H1 (cell line): ENCODE measurements around the gene ITGA3. TPM values are rescaled to one million over a fixed set of nuclear protein-coding genes. Genes with fewer than 3 reads are reported as not detected.

Experiments used
- CTCF ChIA-PET: fragments of 300-600 bp; sonication (Branson Sonifier 250); formaldehyde crosslinking; loops from one replicate; lab custom pipeline; 2021; ENCODE audit not compliant: partially characterized antibody; lab: Charles Lee
- POLR2A ChIA-PET: fragments of 300-600 bp; sonication (Branson Sonifier 250); formaldehyde crosslinking; loops from one replicate; lab custom pipeline; 2021; ENCODE audit warnings: inconsistent platforms; ENCODE audit not compliant: partially characterized antibody; lab: Charles Lee
- DNase-seq, 2 experiments: peaks; one replicate each; pipeline versions ENCODE4 v3.0.0 to v3.0.0-alpha.2; 2010 to 2022; ENCODE audit warnings: low spot score in 2 of 2, low read depth in 1 of 2, mixed read lengths in 1 of 2
- FAIRE-seq: peaks from 2 replicates; lab custom pipeline; 2011; peaks lifted over from hg19 to GRCh38; lab: Jason Lieb, UNC
- H2AFZ ChIP-seq: 2 replicates; pipeline ENCODE4 v1.8.1; 2012; ENCODE audit warnings: low read length, inconsistent platforms
- H2AK5ac ChIP-seq: 2 replicates; pipeline ENCODE4 v1.6.1; 2013; ENCODE audit warnings: low read depth, low read length
- H2BK120ac ChIP-seq: replicated peaks from 2 replicates; pipeline ENCODE3; 2013; ENCODE audit warnings: low read depth, low read length, inconsistent platforms
- H2BK12ac ChIP-seq: 2 replicates; pipeline ENCODE4 v1.6.1; 2013; ENCODE audit warnings: low read depth, low read length
- H2BK15ac ChIP-seq: 2 replicates; pipeline ENCODE4 v1.6.1; 2013; ENCODE audit warnings: low read length
- H2BK20ac ChIP-seq: 2 replicates; pipeline ENCODE4 v1.6.1; 2013; ENCODE audit warnings: low read length
- H2BK5ac ChIP-seq: 2 replicates; pipeline ENCODE4 v1.6.1; 2013; ENCODE audit warnings: low read depth, low read length
- H3K14ac ChIP-seq: 2 replicates; pipeline ENCODE4 v1.6.1; 2013; ENCODE audit warnings: inconsistent platforms; ENCODE audit not compliant: insufficient read length
- H3K18ac ChIP-seq: 2 replicates; pipeline ENCODE4 v1.6.1; 2013; ENCODE audit warnings: low read length; ENCODE audit errors: extremely low read depth
- H3K23ac ChIP-seq: 2 replicates; pipeline ENCODE4 v1.6.1; 2013; ENCODE audit warnings: inconsistent platforms; ENCODE audit not compliant: insufficient read length
- H3K23me2 ChIP-seq: 2 replicates; pipeline ENCODE4 v1.6.1; 2013; ENCODE audit warnings: low read depth, low read length
- H3K27ac ChIP-seq: 2 replicates; pipeline ENCODE4 v1.6.1; 2011; ENCODE audit warnings: low read depth, low read length, inconsistent platforms
- H3K27me3 ChIP-seq, 4 experiments: replicated peaks in 1 of 4; 1 replicate in 1 of 4; 2 replicates in 3 of 4; pipeline versions ENCODE4 v1.6.1 to v1.8.1; 2011 to 2013; ENCODE audit warnings: low read length in 3 of 4, mild to moderate bottlenecking in 3 of 4, inconsistent platforms in 2 of 4, mixed read lengths in 2 of 4, moderate library complexity in 1 of 4; ENCODE audit not compliant: control insufficient read depth in 3 of 4, insufficient read depth in 3 of 4; ENCODE audit errors: extremely low read depth in 1 of 4
- H3K36me3 ChIP-seq, 4 experiments: 2 replicates each; pipeline versions ENCODE4 v1.6.1 to v1.8.1; 2011 to 2013; ENCODE audit warnings: mild to moderate bottlenecking in 4 of 4, low read length in 3 of 4, moderate library complexity in 2 of 4, control low read depth in 1 of 4, inconsistent platforms in 1 of 4; ENCODE audit not compliant: insufficient read depth in 4 of 4, control insufficient read depth in 2 of 4
- H3K4ac ChIP-seq: replicated peaks from 2 replicates; pipeline ENCODE3; 2013; ENCODE audit warnings: low read length, low read depth, mixed read lengths, inconsistent platforms; ENCODE audit not compliant: insufficient read length
- H3K4me1 ChIP-seq, 4 experiments: replicated peaks in 1 of 4; 1 replicate in 1 of 4; 2 replicates in 3 of 4; pipeline versions ENCODE4 v1.6.1 to v1.8.1; 2011 to 2013; ENCODE audit warnings: low read length in 3 of 4, inconsistent platforms in 2 of 4, mixed read lengths in 1 of 4; ENCODE audit not compliant: insufficient read depth in 4 of 4, control insufficient read depth in 3 of 4
- H3K4me2 ChIP-seq, 2 experiments: 2 replicates each; pipeline versions ENCODE4 v1.6.1 to v1.8.1; 2011 to 2013; ENCODE audit warnings: low read depth in 2 of 2, low read length in 2 of 2, control low read depth in 1 of 2, inconsistent platforms in 1 of 2, mild to moderate bottlenecking in 1 of 2; ENCODE audit not compliant: insufficient read depth in 1 of 2
- H3K4me3 ChIP-seq, 4 experiments: fragments of 200-600, 300-600 bp in 1 of 4; sonication (generic), shearing (Covaris generic), sonication (Bioruptor Twin) in 1 of 4; 2 replicates each; pipeline versions ENCODE4 v1.5.1 to v1.8.1; 2011 to 2016; ENCODE audit warnings: low read length in 4 of 4, low read depth in 3 of 4, control low read depth in 2 of 4, inconsistent platforms in 2 of 4, mild to moderate bottlenecking in 2 of 4, mixed read lengths in 1 of 4, moderate library complexity in 1 of 4; ENCODE audit not compliant: insufficient read depth in 2 of 4; ENCODE audit errors: extremely low read depth in 1 of 4
- H3K56ac ChIP-seq: replicated peaks from 2 replicates; pipeline ENCODE3; 2013; ENCODE audit warnings: low read depth, mild to moderate bottlenecking, mixed read lengths, low read length, inconsistent platforms; ENCODE audit not compliant: insufficient read length
- H3K79me1 ChIP-seq: 2 replicates; pipeline ENCODE4 v1.6.1; 2013; ENCODE audit warnings: low read depth, low read length, control low read depth
- H3K79me2 ChIP-seq, 2 experiments: 2 replicates each; pipeline versions ENCODE4 v1.6.1 to v1.8.1; 2012 to 2013; ENCODE audit warnings: low read length in 2 of 2, mild to moderate bottlenecking in 2 of 2, inconsistent platforms in 1 of 2; ENCODE audit not compliant: insufficient read depth in 2 of 2, control insufficient read depth in 1 of 2
- H3K9ac ChIP-seq, 4 experiments: replicated peaks in 1 of 4; 1 replicate in 1 of 4; 2 replicates in 3 of 4; pipeline versions ENCODE4 v1.6.1 to v1.8.1; 2011 to 2013; ENCODE audit warnings: low read depth in 3 of 4, low read length in 3 of 4, control low read depth in 2 of 4, mild to moderate bottlenecking in 2 of 4, moderate library complexity in 2 of 4, inconsistent platforms in 1 of 4; ENCODE audit errors: extremely low read depth in 1 of 4
- H3K9me3 ChIP-seq, 2 experiments: 2 replicates each; pipeline versions ENCODE4 v1.6.1 to v1.8.1; 2012 to 2013; ENCODE audit warnings: mild to moderate bottlenecking in 2 of 2, moderate library complexity in 2 of 2, control low read depth in 1 of 2, inconsistent platforms in 1 of 2, low read depth in 1 of 2, low read length in 1 of 2, mixed read lengths in 1 of 2; ENCODE audit not compliant: insufficient read depth in 2 of 2
- H4K20me1 ChIP-seq, 2 experiments: replicated peaks in 1 of 2; 2 replicates each; pipeline versions ENCODE3 to v1.8.1; 2011 to 2013; ENCODE audit warnings: inconsistent platforms in 2 of 2, low read length in 2 of 2, mild to moderate bottlenecking in 1 of 2; ENCODE audit not compliant: insufficient read depth in 2 of 2, control insufficient read depth in 1 of 2
- H4K5ac ChIP-seq: 2 replicates; pipeline ENCODE4 v1.6.1; 2013; ENCODE audit warnings: low read length, low read depth, mixed read lengths, inconsistent platforms; ENCODE audit not compliant: insufficient read length
- H4K8ac ChIP-seq: 2 replicates; pipeline ENCODE4 v1.8.0; 2013; ENCODE audit warnings: mild to moderate bottlenecking, moderate library complexity, low read length, inconsistent platforms; ENCODE audit not compliant: insufficient read depth; ENCODE audit errors: extremely low read depth
- H4K91ac ChIP-seq: replicated peaks from 2 replicates; pipeline ENCODE3; 2013; ENCODE audit warnings: low read length, mixed read lengths, inconsistent platforms; ENCODE audit not compliant: insufficient read length
- ATF3 ChIP-seq: IDR thresholded peaks from 2 replicates; pipeline ENCODE4 v1.6.1; 2011; ENCODE audit warnings: low read depth, mild to moderate bottlenecking, low read length; ENCODE audit not compliant: insufficient read depth
- CBX8 ChIP-seq: fragments of 300-800, 300-1000 bp; sonication (generic); IDR thresholded peaks from 2 replicates; pipeline ENCODE4 v1.7.1; 2016; ENCODE audit warnings: low read depth, low read length, borderline replicate concordance
- POLR2AphosphoS5 ChIP-seq: IDR thresholded peaks from 2 replicates; pipeline ENCODE4 v1.6.1; 2011; ENCODE audit warnings: low read depth, low read length
- SP1 ChIP-seq: IDR thresholded peaks from 2 replicates; pipeline ENCODE4 v1.6.1; 2011; ENCODE audit warnings: low read depth, low read length
- SP4 ChIP-seq: IDR thresholded peaks from 2 replicates; pipeline ENCODE4 v1.6.1; 2012; ENCODE audit warnings: low read length, inconsistent platforms
- TAF7 ChIP-seq: optimal IDR thresholded peaks from 2 replicates; pipeline ENCODE3; 2011; ENCODE audit warnings: low read depth, mild to moderate bottlenecking, inconsistent platforms, low read length, moderate library complexity, borderline replicate concordance
- TEAD4 ChIP-seq: IDR thresholded peaks from 2 replicates; pipeline ENCODE4 v1.6.1; 2012; ENCODE audit warnings: low read depth, low read length, inconsistent platforms, mixed read lengths
- ZNF274 ChIP-seq: IDR thresholded peaks from 2 replicates; pipeline ENCODE4 v1.7.0; 2012; ENCODE audit warnings: low read length, borderline replicate concordance; ENCODE audit errors: extremely low read depth
- WGBS, 2 experiments: shearing (Covaris generic) in 1 of 2; methylation state at CpG; one replicate each; pipeline versions ENCODE4 v1.1.6 to v1.1.7; 2013 to 2015; ENCODE audit warnings: low lambda C conversion rate in 2 of 2, mixed read lengths in 2 of 2, inconsistent platforms in 1 of 2, low coverage in 1 of 2, missing lambda C conversion rate in 1 of 2; ENCODE audit not compliant: insufficient replicate concordance in 2 of 2, insufficient coverage in 1 of 2, insufficient read length in 1 of 2; ENCODE audit errors: extremely low coverage in 1 of 2, missing lambda C conversion rate in 1 of 2; 5-methylcytosine and 5-hydroxymethylcytosine counted together
- polyA plus RNA-seq, 7 experiments: library from polyadenylated mRNA; depleted of rRNA in 3 of 7; stranded (reverse) in 5 of 7; unstranded in 2 of 7; fragments of >200 nt in 5 of 7; fragments of 200-250 nt in 2 of 7; gene quantifications; 1 replicate in 5 of 7; 2 replicates in 1 of 7; 4 replicates in 1 of 7; pipeline versions ENCODE4 v1.2.1 to v1.2.3, GENCODE V29; 2011 to 2013; ENCODE audit warnings: missing spikeins in 2 of 7, mixed read lengths in 2 of 7
- total RNA-seq: library from RNA; stranded (reverse); fragmentation: NEBNext Ultra II Directional; extraction: Animal tissue kit (Norgen Biotek cat#: 25700); gene quantifications from 2 replicates; pipeline ENCODE4 v1.2.1, GENCODE V29; 2021

ITGA3 gene
- total and polyA plus RNA-seq, 2 of the 8 experiments (the other 6 are each of a cell fraction or from before 2014, with no cell fraction given): 24.0 to 24.2 TPM

GRCh38 chr17:50057521-50057991 lies 1.6 kb downstream of the ITGA3 start:
- peaks cover 0 to 2% of the 10 kb centered on the region in 2 experiments for H4K20me1 ChIP-seq

More at GRCh38 chr17:50057521-50057991, 1.6 kb downstream of the ITGA3 start:
- H3K18ac ChIP-seq: no peak overlapping the region
- H3K9ac ChIP-seq: no peak overlapping the region
- ChIA-PET CTCF (interaction anchor here (0.6 to 14.6 kb wide), 13 partner anchors 10 to 1103 kb away, joined by 3 to 169 read pairs (median 7); partner anchors contain the start of gene PDK2), POLR2A (interaction anchor here (1.0 to 3.7 kb wide), 6 partner anchors 13 to 29 kb away, joined by 3 to 23 read pairs (median 6); no protein-coding TSS in a partner anchor)
- H3K79me2 ChIP-seq: no peaks in the 10 kb centered on the region
- H3K23me2 ChIP-seq: peaks cover 15% of the 10 kb centered on the region
- H3K79me1 ChIP-seq: peaks cover 2% of the 10 kb centered on the region; the same call in 1 of the 2 replicates
- H4K5ac ChIP-seq: no peak overlapping the region
- H2BK20ac ChIP-seq: no peak overlapping the region
- H4K91ac ChIP-seq: no peak overlapping the region
- H3K4me1 ChIP-seq: peaks cover 3 to 11% (median 5%) of the 10 kb centered on the region in 4 experiments; a peak in 6 of 7 replicates
- DNase-seq: no peak
- H2AFZ ChIP-seq: no peak overlapping the region
- H2BK5ac ChIP-seq: no peak overlapping the region
- H2BK12ac ChIP-seq: no peak overlapping the region; the same call in 1 of the 2 replicates
- H3K27ac ChIP-seq: no peak overlapping the region
- peaks cover 0 to 13% (median 11%) of the 10 kb centered on the region in 4 experiments; a peak in 5 of 7 replicates for H3K27me3 ChIP-seq
- H3K9me3 ChIP-seq: no peaks in the 10 kb centered on the region
- H3K4me3 ChIP-seq: peak overlapping the region in 3 of 4 experiments; percentile 37 to 65 (median 54); a peak in 4 of 8 replicates
- H3K56ac ChIP-seq: no peak overlapping the region
- TF ChIP-seq SP1: no peak
- TF ChIP-seq ZNF274: no peak
- TF ChIP-seq TEAD4: no peak
- TF ChIP-seq CBX8: no peak
- no peak for TF ChIP-seq POLR2AphosphoS5
- TF ChIP-seq TAF7: no peak
- no peak for TF ChIP-seq SP4
- TF ChIP-seq ATF3: no peak
- H2BK120ac ChIP-seq: no peak overlapping the region
- 87% methylated on average over 9 of the region's 9 CpGs; no CpG with 5 or more reads in 1 of the 2 experiments for WGBS, 2 experiments
- H3K4me2 ChIP-seq: peak overlapping the region; percentile 70 to 89
- H2BK15ac ChIP-seq: no peak overlapping the region
- H4K8ac ChIP-seq: no peak overlapping the region
- no peak overlapping the region for H3K14ac ChIP-seq
- H3K23ac ChIP-seq: no peak overlapping the region
- H2AK5ac ChIP-seq: no peak overlapping the region
- FAIRE-seq: no peak
- no peaks in the 10 kb centered on the region for H3K36me3 ChIP-seq
- H3K4ac ChIP-seq: no peak overlapping the region
